CD14-positive monocyte (primary cell): ENCODE data around the gene ANKRD44. TPM values are rescaled to one million over a fixed set of nuclear protein-coding genes. Genes with fewer than 3 reads are reported as not detected.

Experiments
- DNase-seq, 3 donors: peaks; one replicate each; pipeline ENCODE4 v3.0.0-alpha.2; 2011 to 2022
- H2AFZ ChIP-seq: 2 replicates; pipeline ENCODE4 v1.6.0; 2012; ENCODE audit warnings: mild to moderate bottlenecking, low read depth, low read length, inconsistent platforms; ENCODE audit not compliant: insufficient read depth, poor library complexity, severe bottlenecking
- H3K27ac ChIP-seq, 2 donors: 1 replicate in 1 of 2; 2 replicates in 1 of 2; pipeline ENCODE4 v1.5.1; 2012 to 2013; ENCODE audit warnings: low read length in 2 of 2, control low read depth in 1 of 2, inconsistent platforms in 1 of 2, low read depth in 1 of 2, mild to moderate bottlenecking in 1 of 2
- H3K27me3 ChIP-seq, 2 donors: one replicate each; pipeline versions ENCODE4 v1.6.0 to v1.6.1; 2011 to 2013; ENCODE audit warnings: low read length in 2 of 2; ENCODE audit not compliant: control insufficient read depth in 2 of 2, insufficient read depth in 2 of 2
- H3K36me3 ChIP-seq, 2 donors: replicated peaks in 1 of 2; 1 replicate in 1 of 2; 2 replicates in 1 of 2; pipeline versions ENCODE4 v1.5.1 to v1.6.1; 2012 to 2013; ENCODE audit warnings: low read length in 2 of 2, control low read depth in 1 of 2, inconsistent platforms in 1 of 2, mild to moderate bottlenecking in 1 of 2; ENCODE audit not compliant: insufficient read depth in 2 of 2, control insufficient read depth in 1 of 2
- H3K4me1 ChIP-seq, 2 donors: 1 replicate in 1 of 2; 2 replicates in 1 of 2; pipeline versions ENCODE4 v1.5.1 to v1.6.1; 2012 to 2013; ENCODE audit warnings: low read length in 2 of 2, control low read depth in 1 of 2, inconsistent platforms in 1 of 2, mild to moderate bottlenecking in 1 of 2, moderate library complexity in 1 of 2; ENCODE audit not compliant: insufficient read depth in 2 of 2, control insufficient read depth in 1 of 2
- H3K4me2 ChIP-seq: replicated peaks from 2 replicates; pipeline ENCODE3; 2012; ENCODE audit warnings: low read length, moderate library complexity, mild to moderate bottlenecking; ENCODE audit not compliant: poor library complexity, severe bottlenecking; ENCODE audit errors: extremely low read depth
- H3K4me3 ChIP-seq, 3 experiments: fragments of 200-600 bp in 1 of 3; sonication (generic) in 1 of 3; replicated peaks in 1 of 3; 1 replicate in 2 of 3; 2 replicates in 1 of 3; pipeline ENCODE4 v1.5.1; 2011 to 2013; ENCODE audit warnings: low read length in 3 of 3, mild to moderate bottlenecking in 3 of 3, control low read depth in 2 of 3, low read depth in 2 of 3, inconsistent platforms in 1 of 3, moderate library complexity in 1 of 3
- H3K79me2 ChIP-seq: 2 replicates; pipeline ENCODE4 v1.6.0; 2012; ENCODE audit warnings: mild to moderate bottlenecking, control low read depth, inconsistent platforms, low read length, moderate library complexity; ENCODE audit not compliant: insufficient read depth
- H3K9ac ChIP-seq: 2 replicates; pipeline ENCODE4 v1.6.0; 2017; ENCODE audit warnings: low read length, mild to moderate bottlenecking; ENCODE audit not compliant: insufficient read depth, poor library complexity, severe bottlenecking
- H3K9me3 ChIP-seq, 2 donors: replicated peaks in 1 of 2; 1 replicate in 1 of 2; 2 replicates in 1 of 2; pipeline versions ENCODE4 v1.5.1 to v1.6.1; 2012 to 2013; ENCODE audit warnings: low read length in 2 of 2, control low read depth in 1 of 2; ENCODE audit not compliant: control insufficient read depth in 1 of 2, insufficient read depth in 1 of 2
- H4K20me1 ChIP-seq: 2 replicates; pipeline ENCODE4 v1.6.0; 2012; ENCODE audit warnings: mild to moderate bottlenecking, low read length, control low read depth, moderate library complexity; ENCODE audit not compliant: insufficient read depth
- H3K27ac Mint-ChIP-seq, 7 donors: one replicate each; pipeline ENCODE4 v1.8.0; 2020; ENCODE audit warnings: mild to moderate bottlenecking in 7 of 7, mixed read lengths in 7 of 7, moderate library complexity in 6 of 7, inconsistent platforms in 2 of 7
- H3K27me3 Mint-ChIP-seq, 3 donors: one replicate each; pipeline ENCODE4 v1.8.0; 2021 to 2022; ENCODE audit warnings: low read depth in 3 of 3, mild to moderate bottlenecking in 3 of 3, mixed read lengths in 3 of 3, moderate library complexity in 3 of 3, inconsistent platforms in 1 of 3
- H3K36me3 Mint-ChIP-seq, 2 donors: one replicate each; pipeline ENCODE4 v1.8.0; 2020; ENCODE audit warnings: mixed read lengths in 2 of 2, inconsistent platforms in 1 of 2, mild to moderate bottlenecking in 1 of 2
- H3K4me1 Mint-ChIP-seq: one replicate; pipeline ENCODE4 v1.8.0; 2020; ENCODE audit warnings: mild to moderate bottlenecking, mixed read lengths
- H3K4me3 Mint-ChIP-seq, 2 donors: one replicate each; pipeline ENCODE4 v1.8.0; 2020; ENCODE audit warnings: mild to moderate bottlenecking in 2 of 2, mixed read lengths in 2 of 2, moderate library complexity in 1 of 2
- H3K9me3 Mint-ChIP-seq, 7 donors: one replicate each; pipeline ENCODE4 v1.8.0; 2020 to 2022; ENCODE audit warnings: mixed read lengths in 7 of 7, mild to moderate bottlenecking in 6 of 7, moderate library complexity in 6 of 7, inconsistent platforms in 2 of 7
- CTCF ChIP-seq: fragments of 200-600 bp; IDR thresholded peaks from one replicate; pipeline ENCODE4 v1.8.0; 2022; ENCODE audit warnings: antibody characterized with exemption, mild to moderate bottlenecking
- WGBS: methylation state at CpG from one replicate; pipeline ENCODE4 v1.1.5; 2013; ENCODE audit warnings: missing lambda C conversion rate; ENCODE audit not compliant: insufficient coverage; 5-methylcytosine and 5-hydroxymethylcytosine counted together
- intact Hi-C, 2 donors: fragments of 100-400 bp; cut with micrococcal nuclease; formaldehyde crosslinking; loops; one replicate each; pipeline versions ENCODE4 v1.15.0 to v1.15.1; 2023
- polyA plus RNA-seq, 3 donors: library from polyadenylated mRNA; depleted of rRNA in 1 of 3; unstranded in 2 of 3; stranded (reverse) in 1 of 3; fragments of 300-500 nt in 2 of 3; fragments of >200 nt in 1 of 3; fragmentation: Illumina TruSeq in 2 of 3; gene quantifications; 1 replicate in 2 of 3; 2 replicates in 1 of 3; pipeline ENCODE4 v1.2.3, GENCODE V29; 2012 to 2021

The ANKRD44 gene
- polyA plus RNA-seq, 3 donors, result 55.7 to 91.9 (median 64.9) TPM

GRCh38 chr2:197107291-197108269 is 203.0 kb downstream of the ANKRD44 start:
- H3K27ac ChIP-seq, result peak overlapping the region in 1 of 2 donors; percentile 60
- peaks cover 48% of the 10 kb centered on the region for H4K20me1 ChIP-seq
- Mint-ChIP-seq H3K27me3 (peaks cover 0 to 3% (median 0%) of the 10 kb centered on the region in 3 donors), H3K4me1 (no peaks in the 10 kb centered on the region), H3K4me3 (no peak overlapping the region), H3K9me3 (no peaks in the 10 kb centered on the region), H3K27ac (peak overlapping the region in 3 of 7 donors; percentile 46 to 76 (median 54)), H3K36me3 (peaks cover 57 to 79% of the 10 kb centered on the region in 2 donors)
- no peaks in the 10 kb centered on the region for H3K9me3 ChIP-seq
- H3K79me2 ChIP-seq, result no peaks in the 10 kb centered on the region
- DNase-seq, result no peak
- no peak overlapping the region for H3K9ac ChIP-seq
- no peak overlapping the region for H3K4me3 ChIP-seq
- H3K27me3 ChIP-seq, result no peaks in the 10 kb centered on the region
- H2AFZ ChIP-seq, result no peak overlapping the region
- peaks cover 50 to 91% of the 10 kb centered on the region in 2 donors for H3K36me3 ChIP-seq
- no peak for TF ChIP-seq CTCF
- H3K4me1 ChIP-seq, result no peaks in the 10 kb centered on the region
- WGBS, result no CpG with 5 or more reads among the region's 2 CpGs
- no peak overlapping the region for H3K4me2 ChIP-seq
- intact Hi-C loops, result no loop called here

GRCh38 chr2:197103363-197103762 is 207.2 kb downstream of the ANKRD44 start:
- Histone ChIP-seq H3K79me2 (no peaks in the 10 kb centered on the region), H2AFZ (no peak overlapping the region), H3K4me2 (no peak overlapping the region), H3K4me3 (no peak overlapping the region), H3K27ac (no peak overlapping the region), H3K4me1 (no peaks in the 10 kb centered on the region), H3K9ac (no peak overlapping the region), H3K36me3 (peaks cover 62 to 95% of the 10 kb centered on the region in 2 donors), H3K27me3 (no peaks in the 10 kb centered on the region), H3K9me3 (no peaks in the 10 kb centered on the region), H4K20me1 (peaks cover 39% of the 10 kb centered on the region)
- Mint-ChIP-seq H3K4me1 (no peaks in the 10 kb centered on the region), H3K36me3 (peaks cover 68 to 88% of the 10 kb centered on the region in 2 donors), H3K27me3 (peaks cover 0 to 3% (median 0%) of the 10 kb centered on the region in 3 donors), H3K4me3 (no peak overlapping the region), H3K9me3 (no peaks in the 10 kb centered on the region), H3K27ac (no peak overlapping the region)
- DNase-seq, result no peak
- intact Hi-C loops, result no loop called here
- WGBS, result no CpG with 5 or more reads among the region's 1 CpG
- TF ChIP-seq CTCF, result no peak
